Measurements from ENCODE around the gene PCNX3. TPM values are rescaled to one million over a fixed set of nuclear protein-coding genes. Genes with fewer than 3 reads are reported as not detected.

The PCNX3 gene
- total and polyA plus RNA-seq, 12 donors = 9.0 to 45.0 (median 33.4) TPM

GRCh38 chr11:65615950-65616574, 486 bp downstream of the PCNX3 start:
- WGBS, 4 donors = 0 to 2% (median 0%) methylated on average over 1 to 50 of the region's 50 CpGs
- Histone ChIP-seq H3K4me3 (peak overlapping the region; percentile 62 to 85 (median 76)), H3K27ac (peak overlapping the region; percentile 79 to 93 (median 85)), H3K27me3 (no peaks in the 10 kb centered on the region), H3K9me3 (replicated peaks in 1 of 3) (no peaks in the 10 kb centered on the region), H3K4me1 (replicated peaks in 1 of 2) (peaks cover 21 to 34% of the 10 kb centered on the region in 2 donors), H3K36me3 (replicated peaks in 1 of 2) (peaks cover 0 to 38% of the 10 kb centered on the region in 2 donors)
- TF ChIP-seq CTCF (IDR thresholded peaks at IDR 0.05) (no peak), POLR2A (IDR thresholded peaks at IDR 0.05) (no peak)
- DNase-seq = peak in 3 of 7 donors; percentile 50 to 74 (median 64)
- intact Hi-C loops (cut with DNase I) = no loop called here

- Histone ChIP-seq H3K9me3 (replicated peaks in 1 of 3) (no peaks in the 10 kb centered on the region), H3K4me3 (peak overlapping the region in 2 of 4 donors; percentile 71 to 82), H3K36me3 (replicated peaks in 1 of 2) (peaks cover 0 to 43% of the 10 kb centered on the region in 2 donors), H3K4me1 (replicated peaks in 1 of 2) (peaks cover 21 to 31% of the 10 kb centered on the region in 2 donors), H3K27me3 (no peaks in the 10 kb centered on the region), H3K27ac (peak overlapping the region in 3 of 5 donors; percentile 85 to 93 (median 89))
- DNase-seq = no peak
- TF ChIP-seq CTCF (IDR thresholded peaks at IDR 0.05) (no peak), POLR2A (IDR thresholded peaks at IDR 0.05) (no peak)
- intact Hi-C loops (cut with DNase I) = no loop called here
- WGBS, 4 donors = 50 to 61% (median 54%) methylated on average over 10 of the region's 10 CpGs
Observed at GRCh38 chr11:65616575-65617001, 1.0 kb downstream of the PCNX3 start.

GRCh38 chr11:65617136-65617850, 1.7 kb downstream of the PCNX3 start:
- WGBS, 4 donors = 82 to 93% (median 86%) methylated on average over 15 to 17 of the region's 17 CpGs
- no peak for DNase-seq
- intact Hi-C loops (cut with DNase I) = no loop called here
- peaks cover 0 to 48% of the 10 kb centered on the region in 2 donors for H3K36me3 ChIP-seq (replicated peaks in 1 of 2)
- no peak for TF ChIP-seq CTCF (IDR thresholded peaks at IDR 0.05)
- no peak for TF ChIP-seq POLR2A (IDR thresholded peaks at IDR 0.05)
- no peak overlapping the region for H3K27ac ChIP-seq
- H3K4me1 ChIP-seq (replicated peaks in 1 of 2) = peaks cover 21 to 24% of the 10 kb centered on the region in 2 donors
- H3K4me3 ChIP-seq = no peak overlapping the region
- no peaks in the 10 kb centered on the region for H3K9me3 ChIP-seq (replicated peaks in 1 of 3)
- H3K27me3 ChIP-seq = no peaks in the 10 kb centered on the region

- TF ChIP-seq CTCF (IDR thresholded peaks at IDR 0.05) (no peak), POLR2A (IDR thresholded peaks at IDR 0.05) (no peak)
- no peaks in the 10 kb centered on the region for H3K9me3 ChIP-seq (replicated peaks in 1 of 3)
- peaks cover 12 to 15% of the 10 kb centered on the region in 2 donors for H3K4me1 ChIP-seq (replicated peaks in 1 of 2)
- no peaks in the 10 kb centered on the region for H3K27me3 ChIP-seq
- H3K36me3 ChIP-seq (replicated peaks in 1 of 2) = peaks cover 0 to 54% of the 10 kb centered on the region in 2 donors
- WGBS, 4 donors = 87 to 94% (median 89%) methylated on average over 12 to 33 of the region's 33 CpGs
- intact Hi-C loops (cut with DNase I) = no loop called here
- no peak for DNase-seq
- H3K4me3 ChIP-seq = no peak overlapping the region
- H3K27ac ChIP-seq = no peak overlapping the region
Observed at GRCh38 chr11:65617990-65618751, 2.6 kb downstream of the PCNX3 start.
